Progenitor cell of endocrine pancreas (in vitro differentiated cells): Measurements from ENCODE around the gene MAPK13. TPM values are rescaled to one million over a fixed set of nuclear protein-coding genes. Genes with fewer than 3 reads are reported as not detected.
A peak's percentile ranks its signal among the peaks of the same experiment; 100 is the strongest.
"Not testable (repeated sequence)": the region's sequence is repeated elsewhere in the genome, so short reads cannot be mapped to it uniquely, and the experiment has no call there.

Experiments used
- DNase-seq: peaks from one replicate; pipeline ENCODE4 v3.0.0; 2021; ENCODE audit warnings: low spot score; ENCODE audit not compliant: unreplicated experiment
- H3K27ac Mint-ChIP-seq: 2 replicates; pipeline ENCODE4 v1.8.0; 2021; ENCODE audit warnings: mild to moderate bottlenecking, moderate library complexity, mixed read lengths
- H3K27me3 Mint-ChIP-seq: 2 replicates; pipeline ENCODE4 v1.8.0; 2021; ENCODE audit warnings: mixed read lengths
- H3K36me3 Mint-ChIP-seq: 2 replicates; pipeline ENCODE4 v1.8.0; 2022; ENCODE audit warnings: mixed read lengths; ENCODE audit not compliant: insufficient read depth
- H3K4me1 Mint-ChIP-seq: 2 replicates; pipeline ENCODE4 v1.8.0; 2021; ENCODE audit warnings: low read depth, mixed read lengths
- H3K4me3 Mint-ChIP-seq: 2 replicates; pipeline ENCODE4 v1.8.0; 2021; ENCODE audit warnings: low read depth, mild to moderate bottlenecking, moderate library complexity, mixed read lengths
- H3K9me3 Mint-ChIP-seq: 2 replicates; pipeline ENCODE4 v1.8.0; 2021; ENCODE audit warnings: low read depth, mixed read lengths
- total RNA-seq: library from RNA; stranded (reverse); gene quantifications from 2 replicates; pipeline ENCODE4 v1.2.1, GENCODE V29; 2021
- TF ChIP-seq, protein P1 (sequence below): fragments of 200-600 bp; sonication (generic); IDR thresholded peaks from one replicate; pipeline ENCODE4 v1.5.0; 2021; ENCODE audit warnings: antibody characterized with exemption, mild to moderate bottlenecking; ENCODE audit not compliant: unreplicated experiment

Gene MAPK13
- total RNA-seq, 1 donor from 2014 or later, result 41.2 TPM

DNA sequence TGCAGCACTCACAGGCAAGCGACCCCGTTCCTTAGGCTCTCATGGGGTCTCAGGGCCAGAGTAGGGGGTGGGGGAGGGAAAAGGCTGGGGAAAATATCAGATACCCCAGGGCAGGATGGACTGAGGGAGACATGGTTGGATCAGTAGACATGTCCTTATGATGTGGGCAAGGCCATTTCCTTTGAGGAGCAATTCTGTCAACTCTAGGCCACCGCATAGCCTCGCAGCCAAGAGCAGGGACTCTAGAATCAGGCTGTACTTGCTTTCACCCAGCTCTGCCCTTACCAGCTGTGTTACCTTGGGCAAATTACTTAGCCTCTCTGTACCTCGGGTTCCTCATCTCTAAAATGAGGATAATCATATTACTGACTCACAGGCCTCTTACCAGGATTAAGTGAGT, 2.2 kb upstream of the MAPK13 start:
- Mint-ChIP-seq H3K9me3 (no peaks in the 10 kb centered on the region), H3K4me3 (no peak overlapping the region), H3K36me3 (peaks cover under 1% of the 10 kb centered on the region), H3K4me1 (peaks cover 14% of the 10 kb centered on the region), H3K27me3 (peaks cover 7% of the 10 kb centered on the region), H3K27ac (no peak overlapping the region)
- TF ChIP-seq, protein P1, sequence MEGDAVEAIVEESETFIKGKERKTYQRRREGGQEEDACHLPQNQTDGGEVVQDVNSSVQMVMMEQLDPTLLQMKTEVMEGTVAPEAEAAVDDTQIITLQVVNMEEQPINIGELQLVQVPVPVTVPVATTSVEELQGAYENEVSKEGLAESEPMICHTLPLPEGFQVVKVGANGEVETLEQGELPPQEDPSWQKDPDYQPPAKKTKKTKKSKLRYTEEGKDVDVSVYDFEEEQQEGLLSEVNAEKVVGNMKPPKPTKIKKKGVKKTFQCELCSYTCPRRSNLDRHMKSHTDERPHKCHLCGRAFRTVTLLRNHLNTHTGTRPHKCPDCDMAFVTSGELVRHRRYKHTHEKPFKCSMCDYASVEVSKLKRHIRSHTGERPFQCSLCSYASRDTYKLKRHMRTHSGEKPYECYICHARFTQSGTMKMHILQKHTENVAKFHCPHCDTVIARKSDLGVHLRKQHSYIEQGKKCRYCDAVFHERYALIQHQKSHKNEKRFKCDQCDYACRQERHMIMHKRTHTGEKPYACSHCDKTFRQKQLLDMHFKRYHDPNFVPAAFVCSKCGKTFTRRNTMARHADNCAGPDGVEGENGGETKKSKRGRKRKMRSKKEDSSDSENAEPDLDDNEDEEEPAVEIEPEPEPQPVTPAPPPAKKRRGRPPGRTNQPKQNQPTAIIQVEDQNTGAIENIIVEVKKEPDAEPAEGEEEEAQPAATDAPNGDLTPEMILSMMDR, result no peak
- no peak for DNase-seq

DNA sequence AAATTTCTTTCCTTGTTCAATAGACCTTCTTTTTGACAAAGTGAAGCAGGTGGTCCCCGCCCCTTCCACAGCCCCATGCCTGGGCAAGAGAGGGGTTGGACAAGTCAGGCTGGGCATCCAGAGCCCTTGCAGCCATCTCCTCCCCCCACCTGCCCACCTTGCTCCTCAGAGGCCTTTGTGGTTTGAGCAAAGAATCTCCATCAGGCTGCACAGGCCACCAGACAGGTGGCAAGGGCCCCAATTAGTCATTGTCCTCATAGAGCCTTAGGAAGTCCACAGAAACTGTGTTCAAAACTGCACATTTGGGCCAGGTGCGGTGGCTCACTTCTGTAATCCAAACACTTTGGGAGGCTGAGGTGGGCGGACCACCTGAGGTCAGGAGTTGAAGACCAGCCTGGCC, 1.5 kb upstream of the MAPK13 start:
- Mint-ChIP-seq H3K27me3 (peaks cover 10% of the 10 kb centered on the region), H3K36me3 (peaks cover 7% of the 10 kb centered on the region), H3K9me3 (no peaks in the 10 kb centered on the region), H3K27ac (no peak overlapping the region), H3K4me3 (peak overlapping the region; percentile 50), H3K4me1 (peaks cover 14% of the 10 kb centered on the region)
- DNase-seq, result no peak
- TF ChIP-seq, protein P1, result no peak

DNA sequence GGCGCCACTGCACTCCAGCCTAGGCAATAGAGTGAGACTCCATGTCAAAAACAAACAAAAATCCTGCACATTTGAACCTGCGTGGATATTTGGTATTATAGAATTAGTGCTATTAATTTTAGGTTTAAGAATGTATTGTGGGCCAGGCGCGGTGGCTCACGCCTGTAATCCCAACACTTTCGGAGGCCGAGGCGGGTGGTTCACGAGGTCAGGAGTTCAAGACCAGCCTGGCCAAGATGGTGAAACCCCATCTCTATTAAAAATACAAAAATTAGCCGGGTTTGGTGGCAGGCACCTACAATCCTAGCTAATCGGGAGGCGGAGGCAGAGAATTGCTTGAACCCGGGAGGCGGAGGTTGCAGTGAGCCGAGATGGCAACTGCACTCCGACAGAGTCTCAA, 979 bp upstream of the MAPK13 start:
- not testable (repeated sequence) for DNase-seq, H3K27ac Mint-ChIP-seq, H3K9me3 Mint-ChIP-seq, H3K36me3 Mint-ChIP-seq
- H3K27me3 Mint-ChIP-seq, result peaks cover 10% of the 10 kb centered on the region
- peak overlapping the region; percentile 50 for H3K4me3 Mint-ChIP-seq
- H3K4me1 Mint-ChIP-seq, result peaks cover 14% of the 10 kb centered on the region

DNA sequence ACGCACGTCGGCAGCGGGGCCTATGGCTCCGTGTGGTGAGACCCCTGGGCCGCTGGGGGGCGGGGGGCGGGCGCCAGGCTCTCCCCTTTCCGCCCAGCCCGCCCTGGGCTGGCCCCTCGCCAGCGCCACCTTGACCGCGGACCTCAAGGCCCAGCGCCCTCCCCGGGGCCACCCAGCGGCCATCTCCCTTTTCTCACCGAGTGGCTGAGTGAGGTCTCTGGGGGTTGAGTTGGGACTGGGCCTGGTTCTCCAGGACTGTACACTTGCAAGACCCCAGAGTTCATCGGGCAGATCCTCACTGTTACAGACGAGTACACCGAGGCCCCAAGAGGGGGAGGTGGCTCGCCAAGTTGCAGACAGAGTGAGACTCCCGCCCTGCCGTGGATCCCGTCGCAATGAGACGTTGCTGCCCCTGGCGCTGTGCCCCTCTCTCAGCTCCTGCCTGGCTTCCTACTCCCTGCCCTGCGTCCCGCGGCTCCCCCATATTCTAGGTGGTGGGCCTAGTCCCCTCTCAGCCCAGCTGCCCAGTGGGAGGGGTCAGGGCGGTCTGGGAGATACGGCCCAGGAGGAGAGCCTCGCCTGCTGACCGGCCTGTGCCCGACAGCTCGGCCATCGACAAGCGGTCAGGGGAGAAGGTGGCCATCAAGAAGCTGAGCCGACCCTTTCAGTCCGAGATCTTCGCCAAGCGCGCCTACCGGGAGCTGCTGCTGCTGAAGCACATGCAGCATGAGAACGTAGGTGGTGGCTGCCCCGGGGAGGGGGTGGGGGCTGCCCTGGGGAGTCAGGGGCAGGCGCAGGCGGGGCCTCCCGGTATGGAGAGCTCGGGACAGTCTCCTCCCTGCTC, 576 bp downstream of the MAPK13 start:
- H3K4me1 Mint-ChIP-seq, result peaks cover 14% of the 10 kb centered on the region
- DNase-seq, result peak; percentile 46

DNA sequence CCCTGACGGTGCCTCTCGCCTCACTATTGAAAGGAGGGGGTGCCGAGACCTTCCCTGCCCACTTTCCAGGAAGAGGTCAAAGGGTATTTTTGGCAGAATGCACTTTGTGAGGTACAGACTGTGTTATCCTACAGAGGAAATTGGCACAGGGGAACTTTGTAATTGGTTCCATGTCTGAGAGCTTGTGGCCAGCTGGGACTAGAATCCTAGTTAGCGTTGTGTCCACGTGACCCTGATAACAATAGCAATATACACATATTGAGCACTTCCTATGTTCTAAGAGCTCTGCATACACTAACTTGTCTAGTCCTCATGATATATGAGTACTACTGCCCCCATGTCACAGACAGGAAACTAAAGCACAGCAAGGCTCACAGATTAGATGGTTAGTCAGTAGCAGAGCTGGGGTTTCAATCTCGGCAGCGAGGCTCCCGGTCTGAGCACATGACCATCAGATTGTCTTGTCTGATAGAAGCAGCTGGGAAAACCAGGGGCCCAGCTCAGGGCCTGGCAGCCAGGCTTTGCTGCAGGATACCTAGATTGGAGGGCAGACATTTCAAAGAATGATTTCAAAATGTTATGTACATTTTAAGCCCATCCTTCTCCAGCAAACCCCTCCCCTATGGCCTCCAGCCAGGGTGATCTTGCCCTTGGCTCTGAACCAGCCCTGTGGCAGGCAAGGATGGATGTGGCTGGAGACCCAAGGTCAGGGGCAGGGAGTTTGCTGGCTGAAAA, 1.4 kb downstream of the MAPK13 start:
- TF ChIP-seq, protein P1, result no peak
- Mint-ChIP-seq H3K4me3 (peak overlapping the region; percentile 75), H3K36me3 (peaks cover 14% of the 10 kb centered on the region), H3K9me3 (no peaks in the 10 kb centered on the region), H3K27me3 (peaks cover 8% of the 10 kb centered on the region), H3K4me1 (peaks cover 14% of the 10 kb centered on the region), H3K27ac (peak overlapping the region; percentile 76)
- no peak for DNase-seq

More for the DNA sequence above, 576 bp downstream of the MAPK13 start:
- peaks cover 10% of the 10 kb centered on the region for H3K27me3 Mint-ChIP-seq
- H3K4me3 Mint-ChIP-seq, result peak overlapping the region; percentile 75
- peaks cover 14% of the 10 kb centered on the region for H3K36me3 Mint-ChIP-seq
- peak overlapping the region; percentile 93 for H3K27ac Mint-ChIP-seq
- TF ChIP-seq, protein P1, result peak; percentile 35
- no peaks in the 10 kb centered on the region for H3K9me3 Mint-ChIP-seq
